Inflammatory macrophage (primary cell): ENCODE measurements around the gene CD2BP2.
"Not testable (repeated sequence)": the region's sequence is repeated elsewhere in the genome, so short reads cannot be mapped to it uniquely, and the experiment has no call there.

Source experiments
- DNase-seq, 2 donors: peaks; one replicate each; pipeline ENCODE4 v3.0.0-alpha.2; 2020 to 2022
- total RNA-seq, 18 experiments: gene quantifications; one replicate each; lab custom pipeline; 2026; ENCODE audit warnings: mixed read lengths in 6 of 18, inconsistent platforms in 2 of 18; lab: John Stamatoyannopoulos, UW

Gene CD2BP2
- 30.1 to 109 (median 71.3) reads per million in 18 experiments for total RNA-seq

DNA sequence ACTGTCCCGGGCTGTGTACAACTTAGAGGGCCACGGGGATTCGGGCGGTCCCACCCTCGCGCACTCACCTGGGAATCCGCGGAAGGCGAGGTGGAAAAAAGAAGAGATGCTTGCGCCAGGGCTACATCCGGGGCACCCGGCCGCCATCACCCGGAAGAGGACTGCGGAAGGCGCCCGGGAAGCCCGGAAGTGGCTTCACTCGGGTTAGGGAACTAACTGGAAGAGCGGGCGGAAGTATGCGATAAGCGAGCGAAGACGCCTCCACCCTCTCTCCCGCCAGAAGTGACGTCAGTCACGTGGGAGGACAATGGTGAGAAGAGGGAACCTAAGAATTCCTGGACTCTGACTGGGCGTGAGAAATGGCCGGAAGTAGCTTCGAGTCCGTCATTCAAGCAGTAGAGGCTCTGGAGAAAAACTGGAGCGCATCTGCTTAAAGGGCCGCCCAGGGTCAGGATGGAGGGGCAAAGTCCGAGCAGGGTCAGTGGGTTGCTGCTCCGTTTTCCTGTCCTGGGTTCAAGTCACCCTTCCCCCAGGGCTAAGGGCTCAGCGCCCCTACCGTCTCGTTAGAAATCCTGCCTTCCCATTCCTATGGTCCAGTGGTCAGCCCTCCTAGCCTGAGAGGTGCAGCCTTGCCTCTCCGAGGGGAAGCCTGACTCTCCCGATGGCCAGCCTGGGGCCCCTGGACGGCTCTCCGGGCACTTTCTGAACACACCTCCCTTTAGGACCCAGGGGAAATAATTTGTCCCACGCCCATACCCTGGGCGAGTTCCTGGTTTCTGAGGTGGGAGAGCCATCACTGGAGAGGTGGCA is at the start of gene CD2BP2:
CD2BP2 (minus strand) TSS at position 165 of the 810 bp plus-strand sequence. CDS start 627 bp downstream, outside the sequence.
- DNase-seq = peak; percentile 100

DNA sequence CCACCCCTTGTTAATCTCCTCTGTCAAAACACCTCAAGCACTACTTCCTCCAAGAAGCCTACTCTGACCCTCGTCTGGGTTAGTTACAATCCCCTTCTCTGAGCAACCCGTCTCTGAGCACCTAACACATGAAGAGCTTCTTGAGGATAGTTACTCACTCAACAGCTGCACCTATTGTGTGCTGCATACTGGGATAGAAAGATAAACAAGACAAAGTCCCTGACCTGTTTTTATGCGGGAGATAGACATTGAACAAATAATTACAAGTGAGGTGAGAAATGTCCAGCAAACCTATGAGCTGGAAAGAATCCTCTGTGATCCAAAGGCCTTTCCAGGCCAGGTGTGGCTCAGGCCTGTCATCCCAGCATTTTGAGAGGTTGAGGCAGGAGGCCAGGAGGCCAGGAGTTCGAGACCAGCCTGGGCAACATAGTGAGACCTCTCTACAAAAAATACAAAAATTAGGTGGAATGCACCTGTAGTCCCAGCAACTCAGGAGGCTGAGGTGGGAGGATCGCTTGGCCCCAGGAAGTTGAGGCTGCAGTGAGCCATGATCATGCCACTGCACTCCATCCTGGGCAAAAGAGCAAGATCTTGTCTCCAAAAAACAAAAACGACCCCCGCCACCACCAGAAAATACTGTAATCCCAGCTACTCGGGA is 46.8 kb upstream of the CD2BP2 start:
- DNase-seq = no peak

DNA sequence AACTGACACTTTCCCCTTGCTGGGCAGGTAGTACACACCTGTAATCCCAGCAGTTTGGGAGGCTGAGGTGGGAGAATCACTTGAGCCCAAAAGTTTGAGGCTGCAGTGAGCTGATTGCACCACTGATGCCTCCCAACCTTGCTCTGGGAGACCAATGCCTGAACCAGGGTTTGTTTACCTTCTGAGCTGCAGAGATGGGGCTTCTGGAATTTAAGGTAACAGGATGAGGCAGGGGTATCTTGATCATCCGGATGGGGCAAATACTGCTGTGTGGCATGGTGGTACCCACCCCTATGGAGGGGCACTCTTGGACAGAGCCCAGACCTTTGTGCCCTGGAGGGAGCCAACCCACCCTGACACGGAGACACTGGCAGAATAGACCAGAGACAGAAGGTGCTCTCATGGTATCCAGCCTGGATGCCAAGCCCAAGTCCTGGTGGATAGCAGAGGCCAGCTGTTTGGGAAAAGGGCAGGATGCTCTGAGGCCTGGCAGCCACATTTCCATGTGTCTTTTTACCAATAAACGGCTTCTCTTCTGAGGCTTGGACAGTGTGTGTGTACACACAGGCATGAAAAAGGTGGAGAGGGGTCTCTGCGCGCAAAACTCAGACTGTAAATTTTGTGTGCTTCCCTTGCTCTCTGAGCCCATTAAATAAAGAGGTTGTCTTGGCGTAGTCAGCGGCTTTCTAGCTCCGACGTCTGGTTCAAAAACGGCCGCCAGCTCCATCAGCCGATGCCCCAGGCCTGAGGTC is 44.5 kb upstream of the CD2BP2 start:
- DNase-seq = no peak

DNA sequence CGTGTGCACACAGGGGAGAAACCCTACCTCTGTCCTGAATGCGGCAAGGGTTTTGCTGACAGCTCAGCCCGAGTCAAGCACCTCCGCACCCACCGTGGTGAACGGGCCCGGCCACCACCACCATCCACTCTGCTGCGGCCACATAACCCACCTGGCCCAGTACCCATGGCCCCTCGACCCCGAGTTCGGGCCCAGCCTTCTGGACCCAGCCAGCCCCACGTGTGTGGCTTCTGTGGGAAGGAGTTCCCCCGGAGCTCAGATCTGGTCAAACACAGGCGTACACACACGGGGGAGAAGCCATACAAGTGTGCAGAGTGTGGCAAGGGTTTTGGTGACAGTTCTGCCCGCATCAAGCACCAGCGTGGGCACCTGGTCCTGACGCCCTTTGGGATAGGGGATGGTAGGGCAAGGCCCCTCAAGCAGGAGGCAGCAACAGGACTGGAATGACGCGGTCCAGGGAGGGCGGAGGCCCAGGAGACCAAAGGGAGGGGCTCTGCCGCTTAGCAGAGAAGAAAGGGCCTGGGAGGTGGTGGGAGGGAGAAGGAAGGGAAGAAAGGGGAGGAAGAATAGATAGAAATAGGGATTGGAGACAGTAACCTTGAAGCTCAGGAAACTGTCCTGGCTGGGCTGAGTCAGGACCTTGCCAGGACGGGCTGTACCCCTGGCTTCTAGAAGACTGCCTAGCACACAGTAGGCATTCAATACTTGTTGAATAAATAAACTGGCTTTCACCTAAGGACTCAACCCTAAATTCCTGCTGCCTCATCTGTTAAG is 43.7 kb upstream of the CD2BP2 start:
- no peak for DNase-seq

DNA sequence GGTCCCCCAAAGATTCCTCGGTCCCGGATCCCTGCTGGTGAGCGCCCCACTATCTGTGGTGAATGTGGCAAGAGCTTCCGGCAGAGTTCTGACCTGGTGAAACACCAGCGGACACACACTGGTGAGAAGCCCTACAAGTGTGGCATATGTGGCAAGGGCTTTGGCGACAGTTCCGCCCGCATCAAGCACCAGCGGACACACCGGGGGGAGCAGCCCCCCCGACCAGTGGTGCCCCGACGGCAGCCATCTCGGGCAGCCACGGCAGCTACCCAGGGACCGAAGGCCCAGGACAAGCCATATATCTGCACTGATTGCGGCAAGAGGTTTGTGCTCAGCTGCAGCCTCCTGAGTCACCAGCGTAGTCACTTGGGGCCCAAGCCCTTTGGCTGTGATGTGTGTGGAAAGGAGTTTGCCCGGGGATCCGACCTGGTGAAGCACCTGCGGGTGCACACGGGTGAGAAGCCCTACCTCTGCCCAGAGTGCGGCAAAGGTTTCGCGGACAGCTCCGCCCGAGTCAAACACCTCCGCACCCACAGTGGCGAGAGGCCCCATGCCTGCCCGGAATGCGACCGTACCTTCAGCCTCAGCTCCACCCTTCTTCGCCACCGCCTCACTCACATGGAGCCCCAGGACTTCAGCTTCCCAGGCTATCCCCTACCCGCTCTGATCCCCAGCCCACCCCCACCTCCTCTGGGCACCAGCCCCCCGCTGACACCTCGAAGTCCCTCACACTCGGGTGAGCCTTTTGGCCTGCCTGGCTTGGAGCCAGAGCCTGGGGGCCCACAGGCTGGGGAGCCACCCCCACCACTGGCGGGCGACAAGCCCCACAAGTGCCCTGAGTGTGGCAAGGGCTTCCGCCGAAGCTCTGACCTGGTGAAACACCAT is 42.9 kb upstream of the CD2BP2 start:
- DNase-seq = no peak

DNA sequence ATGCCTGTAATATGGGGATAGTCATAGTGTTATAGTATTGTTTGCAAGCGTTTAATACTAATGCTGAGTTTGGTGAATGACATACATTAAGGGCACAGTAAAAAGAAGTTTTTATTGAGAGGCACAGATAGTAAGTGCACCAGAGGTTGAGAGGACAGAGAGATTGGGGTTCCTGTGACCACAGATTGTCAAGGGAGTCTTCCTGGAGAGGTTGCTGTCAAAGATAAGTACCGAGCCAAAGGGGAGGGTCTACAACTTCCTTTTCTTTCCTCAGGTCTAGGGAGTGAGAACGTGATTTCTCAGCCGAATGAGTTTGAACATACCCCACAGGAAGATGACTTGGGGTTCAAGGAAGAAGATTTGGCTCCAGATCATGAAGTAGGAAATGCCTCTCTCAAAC is 41.9 kb upstream of the CD2BP2 start:
- DNase-seq = no peak

DNA sequence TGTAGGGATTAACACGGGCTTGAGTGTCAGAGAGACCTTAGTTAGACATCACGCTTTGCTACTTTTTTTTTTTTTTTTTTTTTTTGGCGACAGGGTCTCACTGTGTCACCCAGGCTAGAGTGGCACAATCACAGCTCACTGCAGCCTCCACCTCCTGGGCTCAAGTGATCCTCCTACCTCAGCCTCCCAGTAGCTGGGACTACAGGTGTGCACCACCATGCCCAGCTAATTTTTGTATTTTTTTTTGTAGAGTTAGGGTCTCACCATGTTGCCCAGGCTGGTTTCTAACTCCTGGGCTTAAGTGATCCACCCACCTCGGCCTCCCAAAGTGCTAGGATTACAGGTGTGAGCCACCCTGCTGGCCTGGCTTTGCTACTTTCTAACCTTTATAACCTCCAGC is 41.5 kb upstream of the CD2BP2 start:
- not testable (repeated sequence) for DNase-seq

DNA sequence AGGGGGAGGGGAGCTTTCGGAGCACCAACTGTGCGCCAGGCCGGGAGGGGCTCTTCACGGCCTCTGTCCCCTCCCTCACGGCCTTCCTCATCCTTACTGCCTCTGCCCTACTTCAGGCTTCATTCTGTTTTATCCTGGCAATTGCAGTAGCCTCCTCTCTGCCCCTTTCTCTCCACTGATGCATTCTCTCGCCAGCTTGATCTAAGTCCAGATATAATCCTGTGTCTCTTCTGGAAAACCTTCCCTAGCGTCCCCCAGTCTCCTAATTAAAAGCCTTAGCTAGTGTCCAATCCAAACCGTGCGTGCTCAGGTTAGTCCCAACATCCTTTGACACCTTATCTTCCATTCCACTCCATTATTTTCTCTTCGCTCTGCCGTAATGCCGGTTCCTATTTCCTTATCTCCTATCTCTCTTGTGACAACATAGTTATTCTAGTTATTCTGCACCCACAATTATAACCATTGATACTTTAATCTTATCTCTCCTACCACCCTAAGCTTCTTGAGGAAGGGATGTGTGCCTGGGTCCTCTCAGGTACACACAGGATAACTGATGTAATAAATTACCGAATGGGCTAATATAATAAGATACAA is 41.0 kb upstream of the CD2BP2 start:
- no peak for DNase-seq

DNA sequence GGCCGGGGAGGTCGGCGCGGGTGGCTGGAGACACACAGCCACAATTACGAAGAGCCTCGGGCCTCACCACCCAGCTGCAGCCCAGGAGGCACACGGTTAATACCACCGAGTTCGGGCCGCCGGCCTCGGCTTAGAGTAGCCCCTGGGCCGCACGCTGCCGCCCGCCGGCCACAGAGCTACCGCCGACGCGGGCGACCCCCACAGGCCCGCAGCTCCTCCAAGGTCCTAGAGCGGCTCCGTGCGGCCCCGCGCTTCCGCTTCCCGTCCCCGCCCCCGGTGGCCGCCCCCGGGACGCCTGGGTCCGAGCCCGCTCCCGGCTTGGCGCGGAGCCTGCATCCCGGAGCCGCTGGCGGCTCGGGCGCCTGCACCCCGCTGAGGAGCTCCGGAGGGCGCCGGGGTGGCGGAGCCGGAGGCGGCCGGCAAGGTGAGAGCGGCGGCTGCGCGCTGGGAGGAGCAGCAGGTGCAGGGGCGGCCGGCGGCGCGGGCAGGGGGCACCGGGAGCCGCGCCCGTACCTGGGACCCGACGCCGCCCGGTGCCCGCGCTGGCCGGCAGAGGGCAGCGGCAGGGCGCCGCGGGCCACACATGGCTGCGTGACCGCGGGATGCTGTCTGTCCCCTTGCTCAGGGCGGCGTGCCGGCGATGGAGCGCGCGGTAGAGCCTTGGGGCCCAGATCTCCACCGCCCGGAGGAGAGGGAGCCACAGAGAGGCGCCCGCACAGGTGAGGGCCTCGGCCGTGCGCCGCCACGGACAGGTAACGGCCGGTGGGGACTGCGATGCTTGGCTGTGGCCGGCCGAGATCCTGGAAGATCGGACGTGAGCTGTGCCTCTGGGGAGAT is 40.3 kb upstream of the CD2BP2 start, which contains the start of gene ZNF48:
ZNF48 (plus strand) TSS at position 266 of the 837 bp plus-strand sequence; CDS start at position 641, 375 bp downstream.
- peak; percentile 56 to 68 for DNase-seq

DNA sequence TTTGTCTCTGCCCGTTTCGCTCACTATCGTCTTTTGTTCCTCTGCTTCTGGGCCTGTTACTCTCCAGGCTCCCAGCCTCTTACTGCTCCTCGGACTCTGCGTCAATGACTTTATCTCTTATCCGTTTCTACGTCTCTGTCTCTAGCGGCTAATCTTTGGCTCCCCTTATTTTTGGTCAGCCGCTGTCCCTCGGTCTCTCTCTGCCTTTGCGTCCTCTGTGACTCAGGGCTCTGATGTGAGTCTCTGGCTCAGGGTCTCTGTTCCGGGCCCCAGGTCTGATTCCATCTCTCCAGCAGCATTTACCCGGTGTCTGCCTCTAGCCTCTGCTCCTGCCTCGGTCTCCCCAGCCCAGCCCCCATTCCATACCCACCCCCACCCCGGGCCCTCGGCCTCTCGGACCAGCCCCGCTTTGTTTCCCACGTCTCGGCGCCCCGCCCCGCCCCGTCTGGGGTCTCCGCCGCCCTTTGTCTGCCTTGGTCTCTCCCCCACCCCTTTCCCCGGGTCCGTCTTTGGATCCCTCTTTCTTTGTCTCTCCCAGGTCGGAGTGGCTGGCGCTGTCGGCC is 39.6 kb upstream of the CD2BP2 start:
- no peak for DNase-seq

DNA sequence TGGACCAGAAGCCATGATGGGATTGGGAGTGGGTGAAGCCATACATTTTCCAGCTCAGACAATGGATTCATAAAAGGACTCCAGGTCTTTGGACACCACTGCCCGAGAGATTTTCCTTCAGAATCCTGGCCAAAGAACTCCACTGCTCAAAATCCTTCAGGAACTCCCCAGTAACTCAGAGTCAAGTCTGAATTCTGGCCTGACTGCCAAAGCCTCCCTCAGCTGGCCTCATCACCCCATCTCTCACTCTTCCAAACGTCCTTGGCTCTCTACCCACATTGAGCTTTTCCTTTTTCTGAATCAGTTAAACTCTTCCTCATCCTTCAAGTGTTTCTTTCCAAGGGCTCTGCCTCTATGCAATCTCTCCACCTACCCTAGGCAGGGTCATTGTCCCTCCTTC is 28.4 kb upstream of the CD2BP2 start:
- DNase-seq = no peak

DNA sequence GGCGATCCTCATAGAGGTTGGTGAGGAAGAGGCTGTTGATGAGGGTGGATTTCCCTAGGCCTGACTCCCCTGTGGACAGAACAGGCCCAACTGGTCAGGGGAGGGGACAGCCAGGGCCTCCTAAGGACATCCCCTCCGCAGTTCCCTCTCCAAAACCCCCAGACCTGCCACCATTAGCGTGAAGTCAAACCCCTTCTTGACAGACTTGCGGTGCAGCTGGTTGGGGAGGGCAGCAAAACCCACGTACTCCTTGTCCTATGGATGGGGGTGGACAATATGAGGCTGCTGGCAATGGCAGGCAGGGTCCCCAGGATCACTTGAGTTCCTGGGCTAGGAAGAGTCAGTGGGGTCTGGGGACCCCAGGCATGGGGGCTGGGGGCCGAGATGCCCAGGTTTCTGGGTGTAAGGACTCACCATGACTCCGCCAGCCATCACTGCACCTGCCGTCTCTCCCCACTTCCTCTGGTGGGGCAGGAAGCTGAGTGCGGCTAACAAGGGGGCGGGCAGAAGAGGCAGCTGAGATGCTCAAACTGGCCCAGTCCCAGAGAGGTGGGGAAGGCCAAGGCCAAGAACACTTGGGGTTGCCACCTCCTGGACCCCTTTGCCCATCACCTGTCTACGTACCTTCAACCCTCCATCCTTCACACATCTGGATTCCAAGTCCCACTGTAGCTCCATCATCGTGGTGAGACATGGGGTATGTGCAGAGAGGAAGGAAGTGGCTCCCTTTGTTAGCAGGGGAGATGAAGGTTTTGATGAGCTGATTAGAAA is 27.2 kb upstream of the CD2BP2 start, which contains the start of gene SEPTIN1:
SEPTIN1 (minus strand) TSS at position 451 of the 771 bp plus-strand sequence; CDS start at position 432, 19 bp downstream.
- DNase-seq = no peak

DNA sequence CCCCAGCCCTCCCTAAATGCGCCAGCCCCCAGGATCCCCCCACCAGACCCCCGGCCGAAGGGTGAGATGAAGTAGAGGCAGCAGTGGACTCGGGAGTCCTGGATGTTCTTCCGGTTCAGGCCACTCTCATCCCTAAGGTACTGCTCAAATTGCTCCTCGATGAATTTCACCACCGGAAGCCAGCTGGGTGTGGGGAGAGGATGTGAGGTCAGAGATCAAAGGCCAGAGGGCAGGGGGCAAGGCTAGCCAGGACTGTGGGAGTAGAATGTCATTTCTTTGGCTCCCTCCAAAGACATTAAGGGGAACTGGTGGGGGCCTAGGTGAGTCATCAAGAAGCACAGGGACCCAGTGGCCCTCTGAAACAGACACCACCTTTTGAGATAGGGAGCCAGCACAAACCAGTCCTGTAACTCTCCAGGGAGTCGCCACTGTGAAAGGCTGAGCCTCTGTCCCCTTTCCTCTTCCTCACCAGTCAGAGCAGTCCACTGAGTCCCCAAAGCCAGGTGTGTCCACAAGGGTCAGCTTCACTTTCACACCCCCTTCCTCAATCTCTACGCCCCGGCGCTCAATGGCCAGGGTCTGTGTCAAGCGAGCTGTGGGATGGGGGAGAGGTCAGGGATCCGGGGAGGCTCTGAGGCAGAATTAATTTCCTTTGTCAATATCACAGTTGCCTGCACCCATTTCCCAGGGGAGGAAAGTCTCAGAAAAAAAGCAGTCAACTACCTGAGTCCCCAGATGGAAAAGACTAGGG is 26.4 kb upstream of the CD2BP2 start:
- DNase-seq = no peak

DNA sequence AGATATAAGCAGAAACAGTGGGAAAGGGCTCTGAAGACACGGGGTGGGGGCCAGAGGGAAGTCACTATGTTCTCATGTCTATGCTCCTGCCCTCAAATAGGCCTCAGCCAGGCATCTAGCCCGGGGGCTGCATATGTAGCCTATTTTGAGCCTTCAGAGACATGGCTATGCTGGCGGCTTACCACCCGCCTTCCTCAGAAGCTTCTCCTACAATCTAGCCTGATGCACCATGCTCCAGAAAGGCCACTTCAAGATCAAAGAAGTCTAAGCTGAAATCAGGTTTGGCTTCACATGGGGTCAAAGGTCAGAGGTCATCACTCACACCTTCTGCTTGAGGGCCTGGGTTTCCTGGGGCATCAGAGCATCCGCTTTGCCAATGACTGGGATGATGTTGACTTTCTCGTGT is 25.7 kb upstream of the CD2BP2 start:
- no peak for DNase-seq

DNA sequence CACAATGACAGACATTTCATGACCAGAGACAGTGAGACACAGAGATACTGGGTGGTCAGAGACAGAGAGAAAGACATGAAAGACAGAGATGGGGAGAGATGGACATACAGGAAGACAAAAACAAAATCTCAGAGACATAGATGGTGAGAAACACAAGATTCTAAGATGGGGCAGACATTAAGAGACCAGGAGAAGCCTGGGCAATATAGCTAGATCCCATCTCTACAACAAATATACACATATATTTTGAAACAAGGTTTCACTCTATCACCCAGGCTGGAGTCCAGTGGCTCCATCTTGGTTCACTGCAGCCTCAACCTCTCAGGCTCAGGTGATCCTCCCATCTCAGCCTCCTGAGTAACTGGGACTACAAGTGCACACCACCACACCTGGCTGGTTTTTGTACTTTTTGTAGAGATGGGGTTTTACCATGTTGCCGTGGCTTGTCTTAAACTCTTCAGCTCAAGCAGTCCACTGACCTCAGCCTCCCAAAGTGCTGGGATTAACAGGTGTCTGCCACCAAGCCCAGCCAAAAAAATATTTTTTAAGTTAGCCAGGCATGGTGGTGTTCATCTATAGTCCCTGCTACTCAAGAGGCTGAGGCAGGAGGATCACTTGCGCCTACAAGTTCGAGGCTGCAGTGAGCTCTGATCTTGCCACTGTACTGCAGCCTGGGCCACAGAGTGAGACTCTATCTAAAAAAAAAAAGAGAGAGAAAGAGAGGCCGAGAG is 25.1 kb upstream of the CD2BP2 start:
- no peak for DNase-seq

DNA sequence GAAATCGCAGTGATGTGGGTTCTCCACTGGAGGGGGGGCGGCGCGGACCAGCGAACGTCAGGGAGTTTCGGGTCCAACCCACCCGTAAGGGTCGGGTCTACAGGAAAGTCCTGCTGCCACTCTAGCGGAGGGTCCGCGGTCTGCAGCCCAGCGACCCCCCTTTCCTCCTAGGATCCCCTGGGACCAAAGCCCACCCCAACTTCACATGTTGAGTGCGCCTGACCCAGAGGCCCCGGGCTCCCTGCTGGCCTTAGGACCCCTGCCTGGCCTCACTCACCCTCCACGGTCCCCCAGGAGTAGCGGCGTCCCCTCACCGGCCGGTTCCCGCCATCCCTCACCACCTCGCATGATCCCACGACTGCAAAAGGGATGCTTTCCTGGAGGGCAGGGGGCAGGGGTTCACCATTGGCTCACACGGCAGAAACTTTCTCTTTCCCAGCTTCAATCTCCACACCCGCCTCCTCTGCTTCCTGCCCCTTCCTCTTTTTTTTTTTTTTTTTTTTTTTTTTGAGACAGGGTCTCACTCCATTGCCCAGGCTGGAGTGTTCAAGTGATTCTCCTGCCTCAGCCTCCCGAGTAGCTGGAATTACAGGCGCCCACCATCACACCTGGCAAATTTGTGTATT is 24.2 kb upstream of the CD2BP2 start:
- no peak for DNase-seq
